Measurements from ENCODE around the gene KIF21B. TPM values are rescaled to one million over a fixed set of nuclear protein-coding genes. Genes with fewer than 3 reads are reported as not detected.

Gene KIF21B
- total and polyA plus RNA-seq, 2 of the 4 experiments (the other 2 are of a cell fraction), result 0.36 to 0.55 TPM

GRCh38 chr1:200960948-200961340, 62.6 kb downstream of the KIF21B start:
- no peaks in the 10 kb centered on the region for H3K4me1 ChIP-seq (ENCODE audit: control insufficient read depth, insufficient read depth, low read length)
- H2BK120ac ChIP-seq (ENCODE audit: low read depth, low read length), result no peak overlapping the region
- no peaks in the 10 kb centered on the region for H3K79me1 ChIP-seq (ENCODE audit: low read depth in 1 of 2, low read length in 2 of 2)
- H3K36me3 ChIP-seq (ENCODE audit: control insufficient read depth, insufficient read depth, low read length), result no peaks in the 10 kb centered on the region
- H3K56ac ChIP-seq (ENCODE audit: extremely low read depth, insufficient read depth, low read length), result no peak overlapping the region
- ChIA-PET POLR2A (ENCODE audit: unreplicated experiment) (no interaction called here), CTCF (interaction anchor here (0.7 to 0.9 kb wide), 2 partner anchors 12 kb away, joined by 4 read pairs; no protein-coding TSS in a partner anchor)
- H4K8ac ChIP-seq (ENCODE audit: low read depth in 2 of 2, low read length in 2 of 2), result no peak overlapping the region
- no peak overlapping the region for H2BK15ac ChIP-seq (ENCODE audit: low read depth, low read length)
- H3K9me3 ChIP-seq (ENCODE audit: control insufficient read depth, insufficient read depth, low read length), result no peaks in the 10 kb centered on the region
- no peak overlapping the region for H2AK5ac ChIP-seq (ENCODE audit: low read depth, low read length)
- in situ Hi-C loops (cut with MboI; ENCODE audit: low sequenced_read_pairs) (no loop called here), intact Hi-C loops (cut with micrococcal nuclease) (no loop called here), dilution Hi-C loops (cut with HindIII; ENCODE audit: low sequenced_read_pairs, unreplicated experiment) (no loop called here)
- TF ChIP-seq MAFK (IDR thresholded peaks at IDR 0.05; ENCODE audit: low read depth, low read length) (no peak), MXI1 (IDR thresholded peaks at IDR 0.05; ENCODE audit: borderline replicate concordance, low read depth, low read length) (no peak), RAD21 (IDR thresholded peaks at IDR 0.05; ENCODE audit: low read length) (no peak), CEBPB (IDR thresholded peaks at IDR 0.05; ENCODE audit: low read depth, low read length) (no peak), USF2 (IDR thresholded peaks at IDR 0.05; ENCODE audit: low read depth, low read length) (no peak), RCOR1 (IDR thresholded peaks at IDR 0.05; ENCODE audit: insufficient replicate concordance, low read length) (no peak), NFE2L2 (IDR thresholded peaks at IDR 0.05; ENCODE audit: low read depth, low read length) (no peak), FOS (IDR thresholded peaks at IDR 0.05; ENCODE audit: low read depth, low read length) (no peak), MAZ (IDR thresholded peaks at IDR 0.05; ENCODE audit: borderline replicate concordance, low read depth, low read length) (no peak), ELK1 (IDR thresholded peaks at IDR 0.05; ENCODE audit: borderline replicate concordance, low read depth, low read length) (no peak), SMC3 (IDR thresholded peaks at IDR 0.05; ENCODE audit: low read depth, low read length) (no peak), POLR2A (IDR thresholded peaks at IDR 0.05; ENCODE audit: low read depth, low read length) (no peak), CTCF (conservative IDR thresholded peaks at IDR 0.05; ENCODE audit: low read depth, low read length) (no peak), CHD1 (IDR thresholded peaks at IDR 0.05; ENCODE audit: low read depth, low read length) (no peak), RFX5 (IDR thresholded peaks at IDR 0.05; ENCODE audit: low read depth, low read length) (no peak), BHLHE40 (IDR thresholded peaks at IDR 0.05; ENCODE audit: low read depth, low read length) (no peak)
- no peak overlapping the region for H2BK5ac ChIP-seq (ENCODE audit: low read depth, low read length, poor library complexity, severe bottlenecking)
- no peak overlapping the region for H3K4me2 ChIP-seq (ENCODE audit: low read depth, low read length)
- DNase-seq, result no peak
- no peak overlapping the region for H3K18ac ChIP-seq (ENCODE audit: low read depth, low read length)
- no peak overlapping the region for H3K23ac ChIP-seq (ENCODE audit: low read depth, low read length)
- H3K27me3 ChIP-seq (ENCODE audit: control insufficient read depth, insufficient read depth, low read length), result peaks cover 44% of the 10 kb centered on the region
- H3K4me3 ChIP-seq (ENCODE audit: insufficient read depth, low read depth, low read length), result no peak overlapping the region
- no TSS peak for BruUV-seq (replicated peaks)
- H3K9ac ChIP-seq (ENCODE audit: low read depth, low read length), result no peak overlapping the region
- no peaks in the 10 kb centered on the region for H3K9me1 ChIP-seq (ENCODE audit: insufficient read depth, low read length)
- ATAC-seq (ENCODE audit: low read depth), result no peak
- no peak overlapping the region for H2AK9ac ChIP-seq (replicated peaks; ENCODE audit: low read depth, low read length, poor library complexity)
- WGBS, 2 experiments (ENCODE audit: extremely low coverage in 2 of 2, insufficient read length in 1 of 2), result no CpG with 5 or more reads among the region's 4 CpGs
- no peak overlapping the region for H3K4ac ChIP-seq (ENCODE audit: low read depth, low read length)
- H3K14ac ChIP-seq (replicated peaks; ENCODE audit: low read depth, low read length), result no peak overlapping the region
- no peaks in the 10 kb centered on the region for H4K20me1 ChIP-seq (ENCODE audit: insufficient read depth, low read length)
- H2AFZ ChIP-seq (replicated peaks; ENCODE audit: low read length, poor library complexity), result no peak overlapping the region
- H4K5ac ChIP-seq (ENCODE audit: low read depth, low read length), result no peak overlapping the region
- H3K27ac ChIP-seq (ENCODE audit: insufficient read depth, low read length), result no peak overlapping the region
- H2BK20ac ChIP-seq (ENCODE audit: low read depth, low read length), result no peak overlapping the region
- H4K91ac ChIP-seq (ENCODE audit: insufficient read depth, low read depth, low read length), result no peak overlapping the region

All from IMR-90 (cell line).